GM19043 (cell line): Measurements from ENCODE around the gene IRGQ.

Experiments used
- ATAC-seq: cut with Tn5 transposase; IDR thresholded peaks from one replicate; pipeline ENCODE4 v1.9.1; 2021; ENCODE audit warnings: low read depth; ENCODE audit not compliant: unreplicated experiment

The IRGQ gene

GRCh38 chr19:43575156-43575950, 20.6 kb downstream of the IRGQ start, which contains the start of the genes PINLYP and XRCC1:
Gene PINLYP, plus strand, starts transcription at chr19:43575801. Its CDS starts 1,391 bp downstream, at chr19:43577192.
Gene XRCC1, minus strand, starts transcription at chr19:43575527. Its CDS starts 69 bp downstream, at chr19:43575458.
- ATAC-seq = peak; percentile 97

GRCh38 chr19:43574424-43575155, 21.3 kb downstream of the IRGQ start:
- ATAC-seq = no peak

- ATAC-seq = no peak
Measured at GRCh38 chr19:43572171-43572588, 23.8 kb downstream of the IRGQ start.

GRCh38 chr19:43570174-43570791, 25.7 kb downstream of the IRGQ start:
- no peak for ATAC-seq

- no peak for ATAC-seq
Measured at GRCh38 chr19:43569657-43570056, 26.3 kb downstream of the IRGQ start.

- ATAC-seq = no peak
Measured at GRCh38 chr19:43564800-43565199, 31.1 kb downstream of the IRGQ start.

- ATAC-seq = no peak
Measured at GRCh38 chr19:43563816-43564457, 32.0 kb downstream of the IRGQ start.

GRCh38 chr19:43562698-43563241, 33.2 kb downstream of the IRGQ start:
- ATAC-seq = peak; percentile 57

GRCh38 chr19:43562226-43562697, 33.7 kb downstream of the IRGQ start:
- ATAC-seq = no peak

GRCh38 chr19:43561139-43561970, 34.6 kb downstream of the IRGQ start:
- ATAC-seq = no peak

GRCh38 chr19:43560687-43561086, 35.2 kb downstream of the IRGQ start:
- no peak for ATAC-seq

GRCh38 chr19:43555185-43555770, 40.7 kb downstream of the IRGQ start:
- ATAC-seq = no peak

GRCh38 chr19:43554317-43554895, 41.5 kb downstream of the IRGQ start:
- ATAC-seq = no peak

- ATAC-seq = no peak
Measured at GRCh38 chr19:43553656-43554055, 42.3 kb downstream of the IRGQ start.

GRCh38 chr19:43552616-43553015, 43.3 kb downstream of the IRGQ start:
- no peak for ATAC-seq

GRCh38 chr19:43552198-43552450, 43.8 kb downstream of the IRGQ start:
- ATAC-seq = no peak

- no peak for ATAC-seq
Measured at GRCh38 chr19:43551399-43552197, 44.3 kb downstream of the IRGQ start.

- ATAC-seq = no peak
Measured at GRCh38 chr19:43548706-43549105, 47.2 kb downstream of the IRGQ start.
